HG02759 (cell line): ENCODE data around the gene DNAJC25.

Source experiments
- ATAC-seq: cut with Tn5 transposase; IDR thresholded peaks from one replicate; pipeline ENCODE4 v1.9.1; 2021; ENCODE audit warnings: mild to moderate bottlenecking, moderate library complexity; ENCODE audit not compliant: unreplicated experiment

DNAJC25 gene

DNA sequence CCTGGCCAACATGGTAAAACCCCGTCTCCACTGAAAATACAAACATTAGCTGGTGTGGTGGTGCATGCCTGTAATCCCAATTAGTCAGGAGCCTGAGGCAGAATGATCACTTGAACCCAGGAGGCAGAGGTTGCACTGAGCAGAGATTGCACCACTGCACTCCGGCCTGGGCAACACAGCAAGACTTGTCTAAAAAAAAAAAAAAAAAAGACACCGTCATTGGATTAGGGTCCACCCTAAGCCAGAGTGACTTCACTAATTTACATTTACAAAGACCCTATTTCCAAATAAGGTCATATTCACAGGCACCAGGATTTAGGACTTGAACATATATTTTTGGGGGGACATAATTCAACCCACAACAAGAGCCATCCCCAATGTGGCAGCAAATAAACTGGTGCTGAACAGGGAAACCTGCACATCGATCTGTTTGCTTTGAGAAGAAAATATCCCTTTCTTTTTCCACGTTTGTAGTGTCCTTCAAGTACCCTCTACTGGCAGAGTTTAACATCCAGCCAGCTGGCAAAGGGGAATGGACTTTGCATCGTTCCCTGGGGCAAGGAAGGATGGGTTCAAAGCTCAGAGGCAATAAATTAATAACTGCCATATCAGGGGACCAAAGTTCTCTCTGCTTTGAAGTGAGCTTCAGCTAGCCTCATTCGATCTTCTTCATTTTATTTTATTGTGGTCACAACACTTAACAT is 3.7 kb upstream of the DNAJC25 start:
- no peak for ATAC-seq

DNA sequence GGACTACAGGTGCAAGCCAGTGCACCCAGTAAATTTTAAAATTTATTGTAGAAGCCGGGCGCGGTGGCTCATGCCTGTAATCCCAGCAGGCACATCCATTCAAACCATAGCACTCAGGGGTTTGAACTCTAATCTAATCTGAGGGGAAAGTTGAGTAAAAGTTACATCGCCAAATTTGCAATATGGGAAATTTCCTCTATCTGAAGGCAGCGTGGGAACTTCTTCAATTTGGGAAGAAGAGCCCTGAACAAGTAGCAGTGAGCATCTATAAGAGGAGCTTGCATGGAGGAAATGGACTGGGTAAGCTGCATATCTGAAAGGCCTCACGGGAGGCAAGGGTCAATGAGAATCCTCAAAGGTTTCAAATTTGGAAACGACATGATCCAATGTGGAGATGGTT is 2.7 kb upstream of the DNAJC25 start:
- ATAC-seq: no peak

DNA sequence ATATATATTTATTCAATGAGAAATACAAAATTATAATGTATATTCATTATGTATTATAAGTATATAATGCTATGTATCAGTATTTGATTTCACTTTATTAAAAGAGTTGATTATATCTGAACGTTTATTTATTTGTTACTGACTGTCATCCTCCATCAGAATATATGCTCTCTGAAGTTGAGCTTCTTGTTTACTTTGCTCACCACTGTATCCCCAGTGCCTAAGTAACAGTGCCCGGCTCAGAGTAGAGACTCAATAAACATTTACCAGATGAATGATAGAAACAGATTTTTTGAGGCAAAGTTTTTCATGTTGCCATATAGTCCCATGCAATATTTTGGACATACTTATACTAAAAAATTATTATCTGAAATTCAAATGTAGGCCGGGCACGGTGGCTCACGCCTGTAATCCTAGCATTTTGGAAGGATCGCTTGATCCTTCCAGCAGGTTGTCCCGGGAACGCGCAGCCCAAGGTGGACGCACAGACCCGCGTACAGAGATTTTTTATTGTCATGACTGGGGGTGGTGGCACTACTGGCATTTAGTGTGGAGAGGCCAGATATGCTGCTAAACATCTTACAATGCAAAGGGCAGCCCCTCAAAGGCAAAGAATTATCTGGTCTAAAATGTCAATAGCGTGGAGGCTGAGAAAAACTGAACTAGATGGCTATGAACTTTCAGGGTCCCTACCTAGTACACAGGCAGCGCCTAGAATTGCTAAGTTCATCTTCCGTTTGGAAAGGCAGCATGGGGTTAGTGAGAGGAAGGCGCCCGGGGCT is 761 bp upstream of the DNAJC25 start:
- peak; percentile 22 for ATAC-seq

DNA sequence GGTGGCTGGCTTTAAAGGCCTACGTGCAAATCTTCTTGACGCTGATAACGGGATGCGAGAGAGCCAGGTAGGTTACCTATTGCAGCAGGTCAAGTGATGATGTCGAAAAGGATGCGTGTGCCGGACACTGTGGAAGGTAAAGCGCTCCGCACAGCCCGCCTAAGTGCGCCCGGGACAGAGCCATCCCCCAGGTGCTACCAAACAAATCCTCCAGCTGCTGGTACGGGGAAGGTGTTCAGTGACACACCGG is 245 bp upstream of the DNAJC25 start:
- ATAC-seq: no peak

DNA sequence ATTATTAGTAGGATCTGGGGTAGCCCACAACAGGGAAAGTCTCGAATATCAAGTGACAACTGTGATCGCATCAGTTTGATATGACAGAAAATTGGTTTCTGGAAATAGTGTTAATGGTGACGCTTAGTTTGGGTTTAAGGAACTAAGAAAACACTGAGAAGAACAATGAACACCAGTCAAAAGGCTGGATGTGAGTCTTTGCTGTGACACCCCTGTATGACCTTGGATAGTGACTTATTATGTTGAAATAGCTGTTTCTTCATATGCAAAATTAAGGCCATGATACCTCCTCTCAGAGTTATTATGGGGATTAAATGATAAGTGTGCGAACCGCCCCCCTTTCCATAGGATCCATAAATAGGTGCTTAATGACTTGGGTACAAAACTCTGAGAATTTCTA is 926 bp downstream of the DNAJC25 start:
- no peak for ATAC-seq

- no peak for ATAC-seq
These were observed 1.7 kb downstream of the DNAJC25 start for GRCh38 chr9:111632695-111633388.

DNA sequence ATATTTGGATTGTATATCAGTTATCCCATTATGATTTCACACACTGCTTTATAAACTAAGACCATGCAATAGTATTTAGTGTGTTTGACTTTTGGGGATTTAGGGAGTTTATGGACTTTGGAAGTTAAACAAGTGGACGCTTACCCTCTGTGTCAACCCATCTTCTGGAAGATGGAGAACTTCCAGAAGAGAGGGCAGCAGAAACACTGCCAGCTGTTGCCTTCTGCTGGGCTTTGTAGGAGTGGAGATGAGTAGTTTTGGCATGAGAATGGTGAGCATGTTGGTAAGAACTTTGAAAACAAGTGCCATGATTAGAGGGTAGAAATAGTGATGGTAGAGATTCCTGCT is 2.2 kb downstream of the DNAJC25 start:
- no peak for ATAC-seq

- no peak for ATAC-seq
These were observed 3.7 kb downstream of the DNAJC25 start for GRCh38 chr9:111634860-111635259.

- no peak for ATAC-seq
These were observed 6.4 kb downstream of the DNAJC25 start for GRCh38 chr9:111637421-111637950.

- no peak for ATAC-seq
These were observed 13.2 kb downstream of the DNAJC25 start for GRCh38 chr9:111644195-111644772.

- no peak for ATAC-seq
These were observed 14.7 kb downstream of the DNAJC25 start for GRCh38 chr9:111645806-111646205.

GRCh38 chr9:111646417-111646816 is 15.3 kb downstream of the DNAJC25 start:
- ATAC-seq: no peak

DNA sequence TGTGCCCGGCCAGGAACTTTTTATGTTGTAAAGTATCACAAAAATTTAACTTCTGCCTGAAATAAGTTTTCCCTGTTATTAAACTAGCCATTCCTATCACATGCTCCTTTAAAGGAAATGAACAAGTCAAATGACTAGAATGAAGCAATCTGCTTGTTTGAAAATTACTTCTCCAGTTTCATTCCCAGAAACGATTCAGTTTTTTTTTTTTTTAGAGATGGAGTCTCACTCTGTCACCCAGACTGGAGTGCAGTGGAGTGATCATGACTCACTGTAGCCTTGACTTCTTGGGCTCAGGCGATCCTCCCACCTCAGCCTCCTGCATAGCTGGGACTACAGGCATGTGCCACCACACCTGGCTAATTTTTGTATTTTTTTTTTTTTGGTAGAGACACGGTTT is 16.9 kb downstream of the DNAJC25 start:
- no peak for ATAC-seq

DNA sequence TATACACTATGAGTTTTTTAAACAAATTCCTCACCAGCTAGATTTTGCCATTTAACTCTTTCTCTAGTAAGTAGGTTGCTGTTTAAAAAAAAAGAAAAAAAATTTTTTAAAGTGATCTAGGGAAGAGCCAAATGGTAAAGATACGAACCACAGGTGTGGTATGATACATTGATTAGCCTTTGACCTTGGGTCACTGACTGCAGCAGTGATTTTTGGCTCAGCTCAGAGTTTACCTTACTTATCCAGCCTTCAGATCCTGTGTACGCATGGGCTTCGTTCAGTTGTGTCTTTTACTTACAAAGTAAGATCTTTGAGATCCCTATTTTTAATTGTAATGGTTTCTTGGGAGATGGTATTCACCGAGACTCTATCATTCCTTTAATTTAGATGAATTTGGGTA is 17.9 kb downstream of the DNAJC25 start:
- no peak for ATAC-seq

DNA sequence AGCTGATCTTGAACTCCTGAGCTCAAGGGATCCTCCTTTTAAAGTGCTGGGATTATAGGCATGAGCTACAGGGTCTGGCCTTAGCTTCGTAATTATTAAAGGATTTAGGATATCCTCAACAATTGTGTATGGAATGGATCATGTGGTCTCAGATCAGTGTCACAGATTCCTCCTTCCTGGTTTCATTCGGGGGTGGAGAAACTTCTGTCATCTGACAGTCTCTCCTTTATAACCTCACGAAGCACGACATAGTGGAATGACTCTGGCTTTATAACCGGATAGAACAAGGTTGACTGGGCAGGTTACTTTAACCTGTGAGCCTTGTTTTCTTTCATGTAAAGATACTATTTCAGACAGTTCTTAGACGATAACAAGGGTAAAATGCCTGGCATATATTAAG is 25.9 kb downstream of the DNAJC25 start:
- ATAC-seq: no peak

GRCh38 chr9:111658943-111659342 is 27.8 kb downstream of the DNAJC25 start:
- ATAC-seq: no peak

DNA sequence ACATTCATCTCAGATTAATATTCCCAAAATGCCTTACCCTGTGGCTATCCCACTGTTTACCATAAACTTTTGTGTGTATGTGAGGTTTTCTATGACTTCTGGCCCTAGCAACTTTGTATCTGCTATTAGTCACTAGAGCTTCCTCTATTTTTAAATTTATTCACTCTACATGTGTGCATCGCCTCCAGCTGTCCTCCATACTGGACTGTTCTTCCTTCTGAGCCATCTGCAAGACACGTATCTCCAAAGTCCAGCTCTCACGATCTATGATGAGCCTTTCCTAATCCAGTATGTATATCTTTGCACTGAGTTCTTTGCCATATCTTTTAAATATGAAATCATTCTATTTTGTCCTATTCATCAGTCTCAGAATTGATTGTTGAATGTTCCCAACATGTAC is 28.6 kb downstream of the DNAJC25 start:
- no peak for ATAC-seq

DNA sequence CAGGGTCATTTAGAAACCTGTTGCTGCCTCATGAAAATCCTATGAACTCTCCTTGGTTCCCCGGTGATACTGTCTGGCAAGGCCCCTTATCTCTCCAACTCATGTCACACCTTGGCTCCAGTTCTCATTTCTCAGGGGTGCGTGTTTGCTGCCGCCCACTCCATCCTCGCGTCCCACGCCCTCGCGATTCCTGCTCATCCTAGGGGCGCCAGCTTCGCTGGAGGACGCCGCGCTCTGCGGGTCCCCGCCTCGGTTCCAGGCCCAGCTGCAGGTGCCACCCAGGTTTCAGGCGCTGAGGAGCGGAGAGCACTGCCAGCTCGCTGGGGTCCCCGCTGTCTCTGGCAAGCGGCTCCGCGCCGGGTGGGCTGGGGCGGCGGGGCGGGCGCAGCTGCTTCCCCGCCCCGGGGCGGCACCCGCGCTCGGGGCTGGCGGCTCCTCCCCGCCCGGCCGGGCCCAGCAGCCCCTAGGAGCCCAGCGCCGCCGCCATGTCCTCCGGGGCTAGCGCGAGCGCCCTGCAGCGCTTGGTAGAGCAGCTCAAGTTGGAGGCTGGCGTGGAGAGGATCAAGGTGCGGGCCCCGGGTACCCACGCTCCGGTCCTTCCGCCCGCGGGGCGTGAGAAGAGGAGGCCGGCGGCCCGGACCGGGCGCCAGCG is 30.1 kb downstream of the DNAJC25 start, which contains the start of gene GNG10:
GNG10 (plus strand) TSS at position 456 of the 652 bp plus-strand sequence; CDS start at position 486, 30 bp downstream.
- peak; percentile 91 for ATAC-seq

- peak; percentile 38 for ATAC-seq
These were observed 30.8 kb downstream of the DNAJC25 start for GRCh38 chr9:111661802-111662521.

- no peak for ATAC-seq
These were observed 31.6 kb downstream of the DNAJC25 start for GRCh38 chr9:111662576-111663300.
